Measurements from ENCODE around the gene KCNMA1. TPM values are rescaled to one million over a fixed set of nuclear protein-coding genes. Genes with fewer than 3 reads are reported as not detected.
A peak's percentile ranks its signal among the peaks of the same experiment; 100 is the strongest.

KCNMA1 gene
- total and polyA plus RNA-seq, 9 of the 15 experiments (the other 6 are each of a cell fraction or from before 2014, with no cell fraction given), result 0.01 to 0.95 (median 0.15) TPM; not detected in 4

DNA sequence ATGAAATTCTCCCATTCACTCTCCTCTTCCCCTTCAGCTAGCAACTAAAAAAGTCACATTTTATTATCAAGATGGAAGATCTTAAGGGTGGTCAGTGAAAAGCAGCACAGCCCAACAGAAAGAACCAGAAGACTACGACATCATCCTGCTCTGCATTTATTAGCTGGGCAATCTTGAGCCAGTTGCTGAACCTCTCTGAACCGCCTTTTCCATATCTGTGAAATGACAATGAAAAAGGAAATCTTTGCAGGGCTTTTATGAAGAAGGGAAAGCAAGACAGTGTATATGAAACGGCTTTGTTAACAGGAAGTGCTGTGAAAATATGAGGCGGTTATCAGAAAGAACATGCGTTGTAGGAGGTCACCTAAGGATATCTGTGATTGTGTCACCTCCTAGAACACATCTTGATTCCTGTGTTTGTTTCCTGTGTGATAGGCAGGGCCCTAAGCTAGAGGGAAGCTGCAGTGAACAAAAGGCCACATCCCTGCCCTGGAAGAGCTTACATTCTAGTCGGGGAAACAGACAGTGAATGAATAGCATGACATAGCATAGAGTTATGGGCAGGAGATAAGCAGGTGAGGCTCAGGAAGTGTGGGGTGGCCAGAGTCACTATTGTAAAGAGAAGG lies 36.0 kb upstream of the KCNMA1 start (continued):
- TF ChIP-seq, protein P1, sequence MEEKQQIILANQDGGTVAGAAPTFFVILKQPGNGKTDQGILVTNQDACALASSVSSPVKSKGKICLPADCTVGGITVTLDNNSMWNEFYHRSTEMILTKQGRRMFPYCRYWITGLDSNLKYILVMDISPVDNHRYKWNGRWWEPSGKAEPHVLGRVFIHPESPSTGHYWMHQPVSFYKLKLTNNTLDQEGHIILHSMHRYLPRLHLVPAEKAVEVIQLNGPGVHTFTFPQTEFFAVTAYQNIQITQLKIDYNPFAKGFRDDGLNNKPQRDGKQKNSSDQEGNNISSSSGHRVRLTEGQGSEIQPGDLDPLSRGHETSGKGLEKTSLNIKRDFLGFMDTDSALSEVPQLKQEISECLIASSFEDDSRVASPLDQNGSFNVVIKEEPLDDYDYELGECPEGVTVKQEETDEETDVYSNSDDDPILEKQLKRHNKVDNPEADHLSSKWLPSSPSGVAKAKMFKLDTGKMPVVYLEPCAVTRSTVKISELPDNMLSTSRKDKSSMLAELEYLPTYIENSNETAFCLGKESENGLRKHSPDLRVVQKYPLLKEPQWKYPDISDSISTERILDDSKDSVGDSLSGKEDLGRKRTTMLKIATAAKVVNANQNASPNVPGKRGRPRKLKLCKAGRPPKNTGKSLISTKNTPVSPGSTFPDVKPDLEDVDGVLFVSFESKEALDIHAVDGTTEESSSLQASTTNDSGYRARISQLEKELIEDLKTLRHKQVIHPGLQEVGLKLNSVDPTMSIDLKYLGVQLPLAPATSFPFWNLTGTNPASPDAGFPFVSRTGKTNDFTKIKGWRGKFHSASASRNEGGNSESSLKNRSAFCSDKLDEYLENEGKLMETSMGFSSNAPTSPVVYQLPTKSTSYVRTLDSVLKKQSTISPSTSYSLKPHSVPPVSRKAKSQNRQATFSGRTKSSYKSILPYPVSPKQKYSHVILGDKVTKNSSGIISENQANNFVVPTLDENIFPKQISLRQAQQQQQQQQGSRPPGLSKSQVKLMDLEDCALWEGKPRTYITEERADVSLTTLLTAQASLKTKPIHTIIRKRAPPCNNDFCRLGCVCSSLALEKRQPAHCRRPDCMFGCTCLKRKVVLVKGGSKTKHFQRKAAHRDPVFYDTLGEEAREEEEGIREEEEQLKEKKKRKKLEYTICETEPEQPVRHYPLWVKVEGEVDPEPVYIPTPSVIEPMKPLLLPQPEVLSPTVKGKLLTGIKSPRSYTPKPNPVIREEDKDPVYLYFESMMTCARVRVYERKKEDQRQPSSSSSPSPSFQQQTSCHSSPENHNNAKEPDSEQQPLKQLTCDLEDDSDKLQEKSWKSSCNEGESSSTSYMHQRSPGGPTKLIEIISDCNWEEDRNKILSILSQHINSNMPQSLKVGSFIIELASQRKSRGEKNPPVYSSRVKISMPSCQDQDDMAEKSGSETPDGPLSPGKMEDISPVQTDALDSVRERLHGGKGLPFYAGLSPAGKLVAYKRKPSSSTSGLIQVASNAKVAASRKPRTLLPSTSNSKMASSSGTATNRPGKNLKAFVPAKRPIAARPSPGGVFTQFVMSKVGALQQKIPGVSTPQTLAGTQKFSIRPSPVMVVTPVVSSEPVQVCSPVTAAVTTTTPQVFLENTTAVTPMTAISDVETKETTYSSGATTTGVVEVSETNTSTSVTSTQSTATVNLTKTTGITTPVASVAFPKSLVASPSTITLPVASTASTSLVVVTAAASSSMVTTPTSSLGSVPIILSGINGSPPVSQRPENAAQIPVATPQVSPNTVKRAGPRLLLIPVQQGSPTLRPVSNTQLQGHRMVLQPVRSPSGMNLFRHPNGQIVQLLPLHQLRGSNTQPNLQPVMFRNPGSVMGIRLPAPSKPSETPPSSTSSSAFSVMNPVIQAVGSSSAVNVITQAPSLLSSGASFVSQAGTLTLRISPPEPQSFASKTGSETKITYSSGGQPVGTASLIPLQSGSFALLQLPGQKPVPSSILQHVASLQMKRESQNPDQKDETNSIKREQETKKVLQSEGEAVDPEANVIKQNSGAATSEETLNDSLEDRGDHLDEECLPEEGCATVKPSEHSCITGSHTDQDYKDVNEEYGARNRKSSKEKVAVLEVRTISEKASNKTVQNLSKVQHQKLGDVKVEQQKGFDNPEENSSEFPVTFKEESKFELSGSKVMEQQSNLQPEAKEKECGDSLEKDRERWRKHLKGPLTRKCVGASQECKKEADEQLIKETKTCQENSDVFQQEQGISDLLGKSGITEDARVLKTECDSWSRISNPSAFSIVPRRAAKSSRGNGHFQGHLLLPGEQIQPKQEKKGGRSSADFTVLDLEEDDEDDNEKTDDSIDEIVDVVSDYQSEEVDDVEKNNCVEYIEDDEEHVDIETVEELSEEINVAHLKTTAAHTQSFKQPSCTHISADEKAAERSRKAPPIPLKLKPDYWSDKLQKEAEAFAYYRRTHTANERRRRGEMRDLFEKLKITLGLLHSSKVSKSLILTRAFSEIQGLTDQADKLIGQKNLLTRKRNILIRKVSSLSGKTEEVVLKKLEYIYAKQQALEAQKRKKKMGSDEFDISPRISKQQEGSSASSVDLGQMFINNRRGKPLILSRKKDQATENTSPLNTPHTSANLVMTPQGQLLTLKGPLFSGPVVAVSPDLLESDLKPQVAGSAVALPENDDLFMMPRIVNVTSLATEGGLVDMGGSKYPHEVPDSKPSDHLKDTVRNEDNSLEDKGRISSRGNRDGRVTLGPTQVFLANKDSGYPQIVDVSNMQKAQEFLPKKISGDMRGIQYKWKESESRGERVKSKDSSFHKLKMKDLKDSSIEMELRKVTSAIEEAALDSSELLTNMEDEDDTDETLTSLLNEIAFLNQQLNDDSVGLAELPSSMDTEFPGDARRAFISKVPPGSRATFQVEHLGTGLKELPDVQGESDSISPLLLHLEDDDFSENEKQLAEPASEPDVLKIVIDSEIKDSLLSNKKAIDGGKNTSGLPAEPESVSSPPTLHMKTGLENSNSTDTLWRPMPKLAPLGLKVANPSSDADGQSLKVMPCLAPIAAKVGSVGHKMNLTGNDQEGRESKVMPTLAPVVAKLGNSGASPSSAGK (IDR thresholded peaks at IDR 0.05), result no peak
- TF ChIP-seq DPF2 (IDR thresholded peaks at IDR 0.05), result 0 out of 2 replicates have a peak, but pooled peaks have one; percentile 14
- no peak for TF ChIP-seq KDM2B (CRISPR knock-in tag; IDR thresholded peaks at IDR 0.05)
- no peak for TF ChIP-seq POLR3A (IDR thresholded peaks at IDR 0.05; ENCODE audit: borderline replicate concordance, extremely low read depth, insufficient read depth, insufficient read length)
- no peak for TF ChIP-seq SMARCB1 (IDR thresholded peaks at IDR 0.05; ENCODE audit: insufficient read length, low read depth)
- no peak for TF ChIP-seq FOXA3 (CRISPR knock-in tag; conservative IDR thresholded peaks at IDR 0.05 in 1 of 2, IDR thresholded peaks at IDR 0.05 in 1 of 2)
- TF ChIP-seq NONO (IDR thresholded peaks at IDR 0.05; ENCODE audit: low read depth in 2 of 2, low read length in 1 of 2), result no peak
- no peak for TF ChIP-seq MYC (IDR thresholded peaks at IDR 0.05; ENCODE audit: low read depth, low read length)
- no peak for TF ChIP-seq MYC (CRISPR knock-in tag; IDR thresholded peaks at IDR 0.05; ENCODE audit: borderline replicate concordance, low read depth)
- TF ChIP-seq, protein P2, sequence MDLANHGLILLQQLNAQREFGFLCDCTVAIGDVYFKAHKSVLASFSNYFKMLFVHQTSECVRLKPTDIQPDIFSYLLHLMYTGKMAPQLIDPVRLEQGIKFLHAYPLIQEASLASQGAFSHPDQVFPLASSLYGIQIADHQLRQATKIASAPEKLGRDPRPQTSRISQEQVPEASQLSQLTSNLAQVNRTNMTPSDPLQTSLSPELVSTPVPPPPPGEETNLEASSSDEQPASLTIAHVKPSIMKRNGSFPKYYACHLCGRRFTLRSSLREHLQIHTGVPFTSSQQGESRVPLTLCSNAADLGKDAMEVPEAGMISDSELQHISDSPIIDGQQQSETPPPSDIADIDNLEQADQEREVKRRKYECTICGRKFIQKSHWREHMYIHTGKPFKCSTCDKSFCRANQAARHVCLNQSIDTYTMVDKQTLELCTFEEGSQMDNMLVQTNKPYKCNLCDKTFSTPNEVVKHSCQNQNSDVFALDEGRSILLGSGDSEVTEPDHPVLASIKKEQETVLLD (IDR thresholded peaks at IDR 0.05), result no peak
- no peak for TF ChIP-seq TCF15 (CRISPR knock-in tag; IDR thresholded peaks at IDR 0.05)
- TF ChIP-seq, protein P3, sequence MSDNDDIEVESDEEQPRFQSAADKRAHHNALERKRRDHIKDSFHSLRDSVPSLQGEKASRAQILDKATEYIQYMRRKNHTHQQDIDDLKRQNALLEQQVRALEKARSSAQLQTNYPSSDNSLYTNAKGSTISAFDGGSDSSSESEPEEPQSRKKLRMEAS (CRISPR knock-in tag; IDR thresholded peaks at IDR 0.05), result no peak
